HG02981 (cell line): ENCODE results near the gene PPM1E.
"Not testable (repeated sequence)": the region's sequence is repeated elsewhere in the genome, so short reads cannot be mapped to it uniquely, and the experiment has no call there.

Experiments
- ATAC-seq: cut with Tn5 transposase; IDR thresholded peaks from one replicate; pipeline ENCODE4 v1.9.1; 2021; ENCODE audit warnings: mild to moderate bottlenecking, moderate library complexity; ENCODE audit not compliant: unreplicated experiment

Gene PPM1E

GRCh38 chr17:58944166-58944565 lies 188.5 kb downstream of the PPM1E start:
- no peak for ATAC-seq

- ATAC-seq = no peak
Measured at GRCh38 chr17:58947411-58947810, 191.8 kb downstream of the PPM1E start.

- no peak for ATAC-seq
Measured at GRCh38 chr17:58947824-58948223, 192.2 kb downstream of the PPM1E start.

GRCh38 chr17:58954358-58954757 lies 198.7 kb downstream of the PPM1E start:
- ATAC-seq = not testable (repeated sequence)

GRCh38 chr17:58956997-58957724 lies 201.5 kb downstream of the PPM1E start:
- no peak for ATAC-seq

- not testable (repeated sequence) for ATAC-seq
Measured at GRCh38 chr17:58957725-58958073, 202.0 kb downstream of the PPM1E start.

GRCh38 chr17:58960068-58960467 lies 204.4 kb downstream of the PPM1E start:
- ATAC-seq = no peak

- ATAC-seq = no peak
Measured at GRCh38 chr17:58965221-58965620, 209.6 kb downstream of the PPM1E start.

GRCh38 chr17:58966208-58966607 lies 210.6 kb downstream of the PPM1E start:
- ATAC-seq = no peak

- ATAC-seq = no peak
Measured at GRCh38 chr17:58968426-58969061, 212.9 kb downstream of the PPM1E start.

- ATAC-seq = no peak
Measured at GRCh38 chr17:58969156-58969555, 213.5 kb downstream of the PPM1E start.

GRCh38 chr17:58969612-58970011 lies 214.0 kb downstream of the PPM1E start:
- ATAC-seq = no peak

- no peak for ATAC-seq
Measured at GRCh38 chr17:58970609-58971450, 215.2 kb downstream of the PPM1E start.

- ATAC-seq = no peak
Measured at GRCh38 chr17:58974354-58974753, 218.7 kb downstream of the PPM1E start.

- ATAC-seq = no peak
Measured at GRCh38 chr17:58976541-58976940, 220.9 kb downstream of the PPM1E start.

- ATAC-seq = no peak
Measured at GRCh38 chr17:58980706-58981481, 225.2 kb downstream of the PPM1E start.

GRCh38 chr17:58982626-58983025 lies 227.0 kb downstream of the PPM1E start:
- ATAC-seq = no peak

- no peak for ATAC-seq
Measured at GRCh38 chr17:58985367-58985766, 229.7 kb downstream of the PPM1E start.

GRCh38 chr17:58985971-58986370 lies 230.3 kb downstream of the PPM1E start:
- no peak for ATAC-seq

- no peak for ATAC-seq
Measured at GRCh38 chr17:58989629-58990028, 234.0 kb downstream of the PPM1E start.

GRCh38 chr17:58991718-58992331 lies 236.2 kb downstream of the PPM1E start:
- peak; percentile 88 for ATAC-seq
